Spinal cord (tissue), 10 donors: ENCODE measurements around the gene NCLN. TPM values are rescaled to one million over a fixed set of nuclear protein-coding genes. Genes with fewer than 3 reads are reported as not detected.

Experiments
- DNase-seq, 6 donors: peaks; one replicate each; pipeline versions ENCODE4 v3.0.0 to v3.0.0-alpha.2; 2013 to 2015; ENCODE audit warnings: low spot score in 6 of 6, low read depth in 4 of 6
- H3K27ac ChIP-seq: one replicate; pipeline ENCODE4 v1.5.1; 2013; ENCODE audit warnings: low read depth, low read length, control low read depth
- H3K27me3 ChIP-seq: one replicate; pipeline ENCODE4 v1.6.1; 2013; ENCODE audit warnings: low read length; ENCODE audit not compliant: control insufficient read depth, insufficient read depth
- H3K36me3 ChIP-seq: one replicate; pipeline ENCODE4 v1.6.1; 2013; ENCODE audit warnings: low read length; ENCODE audit not compliant: control insufficient read depth, insufficient read depth
- H3K4me1 ChIP-seq: one replicate; pipeline ENCODE4 v1.6.1; 2013; ENCODE audit warnings: low read length; ENCODE audit not compliant: control insufficient read depth, insufficient read depth
- H3K4me3 ChIP-seq: one replicate; pipeline ENCODE4 v1.5.1; 2013; ENCODE audit warnings: low read depth, low read length, control low read depth
- H3K9me3 ChIP-seq: one replicate; pipeline ENCODE4 v1.6.1; 2013; ENCODE audit warnings: low read length; ENCODE audit not compliant: control insufficient read depth, insufficient read depth
- WGBS: methylation state at CpG from one replicate; pipeline ENCODE4 v1.1.5; 2013; ENCODE audit warnings: missing lambda C conversion rate; ENCODE audit not compliant: insufficient coverage; 5-methylcytosine and 5-hydroxymethylcytosine counted together
- polyA plus RNA-seq, 2 donors: library from polyadenylated mRNA; unstranded; fragments of 120-200 nt; gene quantifications; one replicate each; pipeline ENCODE4 v1.2.1, GENCODE V29; 2013; ENCODE audit not compliant: insufficient read length in 2 of 2
- total RNA-seq, 2 donors: library from RNA; depleted of rRNA in 1 of 2; stranded (reverse); fragments of 120-200 nt in 1 of 2; fragments of >200 nt in 1 of 2; gene quantifications; one replicate each; pipeline versions ENCODE4 v1.2.3 to v1.2.4, GENCODE V29; 2013 to 2014
- donor health status: healthy.

The NCLN gene
- total and polyA plus RNA-seq, 4 donors, result 12.1 to 55.4 (median 31.2) TPM

DNA sequence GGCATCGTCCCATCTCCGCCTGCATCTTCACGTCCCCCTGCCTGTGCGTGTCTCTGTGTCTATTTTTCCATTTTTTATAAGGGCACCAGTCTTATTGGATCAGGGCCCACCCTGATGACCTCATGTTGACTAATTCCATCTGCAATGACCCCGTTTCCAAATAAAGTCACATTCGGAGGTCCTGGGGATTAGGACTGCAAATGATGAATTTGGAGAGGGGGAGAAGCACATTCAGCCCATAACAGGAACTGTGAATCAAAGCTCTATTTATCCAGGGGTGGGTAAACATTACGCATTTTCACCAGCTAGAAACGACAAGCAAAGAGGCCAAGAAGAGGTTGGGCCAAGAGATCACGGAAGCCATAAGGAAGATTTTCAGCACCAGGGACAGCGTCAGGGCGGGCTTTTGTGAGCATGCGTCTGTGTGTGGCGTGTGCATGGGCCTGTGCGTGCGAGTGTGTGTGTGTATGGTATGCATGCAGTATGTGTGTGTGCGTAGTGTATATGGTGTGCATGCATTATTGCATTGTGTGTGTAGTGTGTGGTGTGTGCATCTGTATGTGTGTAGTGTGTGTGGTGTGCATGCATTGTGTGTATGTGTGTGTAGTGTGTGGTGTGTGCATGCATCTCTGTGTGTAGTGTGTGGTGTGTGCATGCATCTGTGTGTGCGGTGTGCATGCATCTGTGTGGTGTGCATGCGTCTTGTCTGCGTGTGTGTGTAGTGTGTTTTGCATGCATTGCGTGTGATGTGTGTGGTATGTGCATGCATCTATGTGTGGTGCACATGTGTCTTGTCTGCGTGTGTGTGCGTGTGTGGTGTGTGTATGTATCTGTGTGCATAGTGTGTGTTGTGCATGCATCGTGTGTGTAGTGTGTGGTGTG is 58.3 kb downstream of the NCLN start:
- Histone ChIP-seq H3K36me3 (peaks cover 10% of the 10 kb centered on the region), H3K4me1 (no peaks in the 10 kb centered on the region), H3K9me3 (no peaks in the 10 kb centered on the region), H3K27ac (no peak overlapping the region), H3K4me3 (no peak overlapping the region), H3K27me3 (no peaks in the 10 kb centered on the region)
- DNase-seq, result peak in 2 of 6 donors; percentile 32 to 68
- 46% methylated on average over 21 of the region's 23 CpGs for WGBS

- H3K27me3 ChIP-seq, result no peaks in the 10 kb centered on the region
- no peaks in the 10 kb centered on the region for H3K9me3 ChIP-seq
- WGBS, result 86% methylated on average over 8 of the region's 9 CpGs
- H3K4me1 ChIP-seq, result no peaks in the 10 kb centered on the region
- H3K27ac ChIP-seq, result no peak overlapping the region
- no peak for DNase-seq
- no peak overlapping the region for H3K4me3 ChIP-seq
- peaks cover 11% of the 10 kb centered on the region for H3K36me3 ChIP-seq
Measured at GRCh38 chr19:3245050-3245449, 59.3 kb downstream of the NCLN start.

GRCh38 chr19:3248728-3249326 is 63.1 kb downstream of the NCLN start:
- Histone ChIP-seq H3K27ac (no peak overlapping the region), H3K4me3 (no peak overlapping the region), H3K4me1 (no peaks in the 10 kb centered on the region), H3K27me3 (no peaks in the 10 kb centered on the region), H3K9me3 (no peaks in the 10 kb centered on the region), H3K36me3 (peaks cover 22% of the 10 kb centered on the region)
- WGBS, result 52% methylated on average over 11 of the region's 14 CpGs
- DNase-seq, result no peak

DNA sequence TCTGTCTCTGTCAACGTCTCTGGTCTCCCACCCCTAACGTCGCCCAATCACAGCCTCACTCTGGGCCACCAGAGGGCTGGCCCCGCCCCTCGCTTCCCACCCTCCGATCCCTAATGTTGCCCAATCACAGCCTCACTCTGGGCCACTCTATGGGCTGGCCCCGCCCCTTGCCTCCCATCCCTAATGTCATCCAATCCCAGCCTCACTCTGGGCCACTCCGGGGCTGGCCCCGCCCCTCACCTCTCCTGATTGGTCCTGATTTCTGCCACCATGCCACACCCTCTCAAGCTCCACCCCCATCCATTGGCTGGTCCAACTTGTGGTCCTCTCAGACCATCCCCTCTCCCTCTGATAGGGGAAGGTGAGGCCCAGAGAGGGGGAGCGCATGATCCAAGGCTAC is 63.7 kb downstream of the NCLN start:
- no peak overlapping the region for H3K4me3 ChIP-seq
- 79% methylated on average over 8 of the region's 10 CpGs for WGBS
- H3K9me3 ChIP-seq, result no peaks in the 10 kb centered on the region
- H3K4me1 ChIP-seq, result no peaks in the 10 kb centered on the region
- H3K27ac ChIP-seq, result no peak overlapping the region
- no peak for DNase-seq
- H3K27me3 ChIP-seq, result no peaks in the 10 kb centered on the region
- H3K36me3 ChIP-seq, result peaks cover 28% of the 10 kb centered on the region

DNA sequence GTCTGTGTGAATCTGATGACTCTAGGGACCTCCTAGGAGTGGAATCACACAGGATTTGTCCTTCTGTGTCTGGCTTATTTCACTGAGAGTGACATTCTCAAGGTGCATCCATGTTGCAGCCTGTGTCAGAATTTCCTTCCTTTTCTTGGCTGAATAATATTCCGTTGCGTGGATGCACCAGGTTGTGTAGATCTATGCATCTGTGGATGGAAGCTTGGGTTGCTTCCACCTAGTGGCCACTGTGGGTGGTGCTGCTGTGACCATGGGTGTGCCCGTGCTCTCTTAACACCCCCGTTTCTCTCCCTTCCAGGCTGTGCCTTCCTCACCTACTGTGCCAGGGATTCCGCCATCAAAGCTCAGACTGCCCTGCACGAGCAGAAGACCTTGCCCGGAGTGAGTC is 64.9 kb downstream of the NCLN start:
- H3K4me1 ChIP-seq, result no peaks in the 10 kb centered on the region
- H3K4me3 ChIP-seq, result no peak overlapping the region
- H3K9me3 ChIP-seq, result no peaks in the 10 kb centered on the region
- H3K27me3 ChIP-seq, result no peaks in the 10 kb centered on the region
- no peak for DNase-seq
- peaks cover 34% of the 10 kb centered on the region for H3K36me3 ChIP-seq
- WGBS, result 90% methylated on average over 3 of the region's 7 CpGs
- no peak overlapping the region for H3K27ac ChIP-seq

DNA sequence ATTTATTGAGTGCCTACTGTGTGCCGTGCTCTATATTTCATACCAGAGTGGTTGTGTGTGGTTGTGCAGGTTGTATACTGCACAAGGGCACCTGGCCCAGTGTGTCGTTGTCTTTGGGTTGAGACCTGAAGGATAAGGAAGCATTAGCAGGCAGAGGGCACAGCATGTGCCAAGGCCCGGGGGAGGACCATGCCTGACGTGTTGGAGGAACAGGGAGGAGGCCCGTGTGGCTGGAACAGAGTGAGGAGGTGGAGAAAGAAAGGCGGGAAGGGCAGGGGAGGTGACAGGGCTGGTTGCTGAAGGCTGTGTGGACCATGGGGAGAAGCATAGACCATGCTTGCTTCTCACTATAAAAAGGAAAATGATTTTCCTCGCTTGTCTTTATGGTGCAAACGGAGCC is 65.5 kb downstream of the NCLN start:
- Histone ChIP-seq H3K27me3 (no peaks in the 10 kb centered on the region), H3K4me1 (no peaks in the 10 kb centered on the region), H3K36me3 (peaks cover 34% of the 10 kb centered on the region), H3K27ac (no peak overlapping the region), H3K9me3 (no peaks in the 10 kb centered on the region), H3K4me3 (no peak overlapping the region)
- DNase-seq, result no peak
- WGBS, result 82% methylated on average over 6 of the region's 8 CpGs

GRCh38 chr19:3252650-3253049 is 66.9 kb downstream of the NCLN start:
- Histone ChIP-seq H3K4me1 (no peaks in the 10 kb centered on the region), H3K27ac (no peak overlapping the region), H3K27me3 (no peaks in the 10 kb centered on the region), H3K9me3 (no peaks in the 10 kb centered on the region), H3K4me3 (no peak overlapping the region), H3K36me3 (peaks cover 39% of the 10 kb centered on the region)
- 95% methylated on average over 2 of the region's 2 CpGs for WGBS
- no peak for DNase-seq

DNA sequence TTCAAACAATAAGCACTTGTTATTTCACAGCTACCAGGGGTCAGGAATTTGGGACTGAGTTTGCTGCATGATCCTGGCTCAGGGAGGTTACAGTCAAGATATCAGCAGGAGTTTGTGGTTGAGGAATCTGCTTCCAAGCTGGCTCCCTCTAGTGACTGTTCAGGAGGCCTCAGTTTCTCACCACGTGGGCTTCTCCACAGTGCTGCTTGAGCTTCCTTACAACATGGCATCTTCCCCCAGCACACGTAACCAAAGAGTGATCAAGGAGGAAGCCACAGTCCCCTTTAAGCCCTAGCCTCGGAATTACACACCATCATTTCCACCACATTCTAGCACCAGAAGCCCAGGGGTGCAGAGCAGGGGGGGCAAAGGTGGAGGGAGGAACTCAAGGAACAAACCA is 67.5 kb downstream of the NCLN start:
- DNase-seq, result no peak
- Histone ChIP-seq H3K9me3 (no peaks in the 10 kb centered on the region), H3K36me3 (peaks cover 39% of the 10 kb centered on the region), H3K27me3 (no peaks in the 10 kb centered on the region), H3K27ac (no peak overlapping the region), H3K4me1 (no peaks in the 10 kb centered on the region), H3K4me3 (no peak overlapping the region)
- 0% methylated on average over 1 of the region's 3 CpGs for WGBS

GRCh38 chr19:3254520-3254919 is 68.8 kb downstream of the NCLN start:
- H3K4me3 ChIP-seq, result no peak overlapping the region
- H3K27ac ChIP-seq, result no peak overlapping the region
- H3K36me3 ChIP-seq, result peaks cover 40% of the 10 kb centered on the region
- no peaks in the 10 kb centered on the region for H3K4me1 ChIP-seq
- DNase-seq, result no peak
- no peaks in the 10 kb centered on the region for H3K9me3 ChIP-seq
- no peaks in the 10 kb centered on the region for H3K27me3 ChIP-seq

DNA sequence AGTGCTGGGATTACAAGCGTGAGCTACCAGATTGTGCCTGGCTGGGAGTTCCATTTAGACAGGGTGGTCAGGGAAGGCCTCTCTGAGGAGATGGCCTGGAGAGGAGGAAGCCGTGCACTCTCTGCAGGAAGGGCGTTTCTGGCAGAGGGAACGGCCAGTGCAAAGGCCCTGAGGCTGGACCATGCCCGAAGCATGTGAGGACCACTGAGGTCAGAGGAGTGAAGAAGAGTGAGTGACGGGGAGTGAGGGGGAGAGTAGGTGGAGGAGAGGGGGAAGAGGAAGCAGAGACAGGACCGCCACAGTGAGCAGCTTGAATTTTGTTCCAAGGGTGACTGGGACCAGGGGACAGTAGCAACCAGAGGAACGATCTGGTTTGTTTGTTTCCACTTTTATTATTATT is 71.3 kb downstream of the NCLN start:
- Histone ChIP-seq H3K9me3 (no peaks in the 10 kb centered on the region), H3K4me3 (no peak overlapping the region), H3K27me3 (no peaks in the 10 kb centered on the region), H3K36me3 (peaks cover 32% of the 10 kb centered on the region), H3K4me1 (no peaks in the 10 kb centered on the region), H3K27ac (no peak overlapping the region)
- no peak for DNase-seq
- 89% methylated on average over 6 of the region's 8 CpGs for WGBS
